K562 (cell line): ENCODE measurements around the gene UBE2E1.

Experiments used
- CTCF ChIP-seq, 3 experiments: IDR thresholded peaks in 2 of 3; conservative IDR thresholded peaks in 1 of 3; 2 replicates each; pipeline ENCODE4 v1.5.1; 2011 to 2012; ENCODE audit warnings: low read length in 3 of 3, mild to moderate bottlenecking in 3 of 3, control low read depth in 2 of 3, improper control_type of control experiment in 1 of 3, inconsistent platforms in 1 of 3, low read depth in 1 of 3, mixed read lengths in 1 of 3, moderate library complexity in 1 of 3; ENCODE audit not compliant: insufficient read depth in 2 of 3
- IRF1 ChIP-seq: sonication (generic); formaldehyde crosslinking; IDR thresholded peaks from 2 replicates; pipeline ENCODE4 v1.8.0; 2022; ENCODE audit warnings: missing genetic modification reagents, mild to moderate bottlenecking, borderline replicate concordance
- POLR2A ChIP-seq: fragments of 450-650 bp; conservative IDR thresholded peaks from 2 replicates; pipeline ENCODE4 v1.6.1; 2016
- SMARCC2 ChIP-seq: fragments of 450-650 bp; IDR thresholded peaks from 2 replicates; pipeline ENCODE4 v1.6.1; 2017; ENCODE audit warnings: antibody characterized with exemption, moderate library complexity, mild to moderate bottlenecking, low read depth

- TF ChIP-seq IRF1 (CRISPR knock-in tag), result no peak
- no peak for TF ChIP-seq POLR2A
- no peak for TF ChIP-seq CTCF (IDR thresholded peaks at IDR 0.05 in 2 of 3, conservative IDR thresholded peaks at IDR 0.05 in 1 of 3; ENCODE audit: insufficient read depth in 2 of 3, low read depth in 1 of 3, low read length in 3 of 3)
- no peak for TF ChIP-seq SMARCC2
Measured at GRCh38 chr3:23762214-23762613, 43.5 kb upstream of the UBE2E1 start.
